Brain microvascular endothelial cell (primary cell): ENCODE measurements around the gene PRC1.

Experiments used
- DNase-seq: peaks from one replicate; pipeline ENCODE4 v3.0.0-alpha.2; 2020
- H3K27ac ChIP-seq: fragments of 250-450 bp; sonication (Bioruptor Pico); 2 replicates; pipeline ENCODE4 v1.5.1; 2020; ENCODE audit warnings: mild to moderate bottlenecking, moderate library complexity
- H3K27me3 ChIP-seq: fragments of 250-450 bp; sonication (Bioruptor Pico); replicated peaks from 2 replicates; pipeline ENCODE4 v1.5.1; 2020; ENCODE audit warnings: mild to moderate bottlenecking
- H3K36me3 ChIP-seq: fragments of 250-450 bp; sonication (Bioruptor Pico); replicated peaks from 2 replicates; pipeline ENCODE4 v1.5.1; 2020; ENCODE audit warnings: mild to moderate bottlenecking
- H3K4me3 ChIP-seq: 2 replicates; pipeline ENCODE4 v1.5.1; 2011; ENCODE audit warnings: low read depth, mild to moderate bottlenecking, control low read depth, low read length, moderate library complexity
- CTCF ChIP-seq: IDR thresholded peaks from 2 replicates; pipeline ENCODE4 v1.5.1; 2011; ENCODE audit warnings: low read depth, mild to moderate bottlenecking, moderate library complexity, low read length, control low read depth, inconsistent platforms; ENCODE audit errors: missing control alignments
- in situ Hi-C: cut with HindIII; loops from 2 replicates; pipeline ENCODE4 v1.10.0; 2017; ENCODE audit warnings: low sequenced_read_pairs, low pct_ligation_motif_present

Gene PRC1

GRCh38 chr15:90954712-90955623, 39.4 kb downstream of the PRC1 start, which contains the start of gene RCCD1:
Gene RCCD1, plus strand, starts transcription at chr15:90954884. Its CDS starts 1,851 bp downstream, at chr15:90956735.
- Histone ChIP-seq H3K4me3 (peak within 1 kb of the TSS; percentile 76), H3K27me3 (no peaks in the 10 kb centered on the region), H3K27ac (peak within 1 kb of the TSS; percentile 85), H3K36me3 (peaks cover 36% of the 10 kb centered on the region)
- DNase-seq, result peak; percentile 93
- no peak for TF ChIP-seq CTCF
- in situ Hi-C loops, result no loop called here

DNA sequence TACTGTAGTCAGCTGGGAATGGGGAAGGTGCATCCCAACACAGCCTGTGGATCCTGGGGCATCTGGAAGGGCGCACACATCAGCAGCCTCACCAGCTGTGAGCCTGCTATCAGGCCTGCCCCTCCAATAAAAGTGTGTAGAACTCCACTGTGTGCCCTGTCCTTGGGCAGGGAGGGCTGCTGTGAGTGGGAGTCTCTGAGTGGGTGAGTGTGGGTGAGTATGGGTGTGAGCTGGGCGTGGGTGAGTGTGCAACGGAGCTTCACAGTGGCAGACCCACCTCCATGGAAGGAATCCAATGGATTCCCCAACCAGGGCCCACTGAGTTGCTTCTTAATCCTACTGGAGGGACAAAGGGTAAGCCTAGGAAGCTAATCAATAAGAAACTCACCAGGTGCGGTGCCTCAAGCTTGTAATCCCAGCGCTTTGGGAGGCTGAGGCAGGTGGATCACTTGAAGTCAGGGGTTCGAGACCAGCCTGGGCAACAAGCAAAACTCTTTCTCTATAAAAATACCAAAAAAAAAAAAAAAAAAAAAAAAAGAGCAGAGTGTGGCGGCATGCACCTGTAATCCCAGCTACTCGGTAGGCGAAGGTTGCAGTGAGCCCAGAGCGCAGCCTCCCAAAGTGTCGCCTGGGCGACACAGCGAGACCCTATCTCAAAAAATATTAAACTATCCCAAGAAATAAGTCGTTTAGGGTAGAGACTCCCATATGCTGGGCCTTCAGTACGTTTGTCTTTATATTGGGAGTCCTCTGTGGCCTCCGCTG, 40.2 kb downstream of the PRC1 start:
- no peak overlapping the region for H3K4me3 ChIP-seq
- in situ Hi-C loops, result no loop called here
- no peaks in the 10 kb centered on the region for H3K27me3 ChIP-seq
- no peak for TF ChIP-seq CTCF
- peaks cover 44% of the 10 kb centered on the region for H3K36me3 ChIP-seq
- H3K27ac ChIP-seq, result no peak overlapping the region
- no peak for DNase-seq

GRCh38 chr15:90952901-90953677, 41.2 kb downstream of the PRC1 start:
- Histone ChIP-seq H3K27me3 (no peaks in the 10 kb centered on the region), H3K4me3 (no peak overlapping the region), H3K27ac (no peak overlapping the region), H3K36me3 (peaks cover 53% of the 10 kb centered on the region)
- TF ChIP-seq CTCF, result no peak
- in situ Hi-C loops, result no loop called here
- no peak for DNase-seq

DNA sequence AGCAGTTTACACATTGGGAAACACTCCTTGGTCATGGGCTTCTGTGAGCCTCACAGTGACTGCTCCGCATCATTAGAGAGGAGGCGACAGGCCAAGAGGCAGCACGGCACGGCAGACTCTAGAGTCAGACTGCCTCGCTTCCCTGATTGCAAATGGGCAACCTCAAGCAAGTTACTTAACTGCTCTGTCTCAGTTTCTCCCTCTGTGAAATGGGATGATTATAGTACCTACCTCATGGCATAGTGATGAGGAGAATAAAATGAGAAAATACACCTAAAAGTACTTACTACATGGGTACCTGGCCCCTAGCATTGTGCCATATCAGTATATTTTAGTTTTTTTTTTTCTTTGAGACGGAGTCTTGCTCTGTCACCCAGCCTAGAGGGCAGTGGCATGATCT, 43.7 kb downstream of the PRC1 start:
- Histone ChIP-seq H3K27me3 (no peaks in the 10 kb centered on the region), H3K4me3 (no peak overlapping the region), H3K27ac (no peak overlapping the region), H3K36me3 (peaks cover 75% of the 10 kb centered on the region)
- in situ Hi-C loops, result no loop called here
- no peak for TF ChIP-seq CTCF
- DNase-seq, result no peak

GRCh38 chr15:90949979-90950675, 44.2 kb downstream of the PRC1 start:
- in situ Hi-C loops, result no loop called here
- Histone ChIP-seq H3K27me3 (no peaks in the 10 kb centered on the region), H3K27ac (peak overlapping the region; percentile 5), H3K36me3 (peaks cover 78% of the 10 kb centered on the region), H3K4me3 (no peak overlapping the region)
- no peak for DNase-seq
- TF ChIP-seq CTCF, result no peak
